Fibroblast of lung (primary cell): Measurements from ENCODE around the gene UST. TPM values are rescaled to one million over a fixed set of nuclear protein-coding genes. Genes with fewer than 3 reads are reported as not detected.

Experiments
- DNase-seq, 2 donors: peaks; one replicate each; pipeline versions ENCODE4 v3.0.0 to v3.0.0-alpha.2; 2010; ENCODE audit warnings: low read depth in 2 of 2
- H2AFZ ChIP-seq: 2 replicates; pipeline ENCODE4 v1.5.1; 2012; ENCODE audit warnings: low read length, control low read depth, inconsistent platforms
- H3K27ac ChIP-seq: 2 replicates; pipeline ENCODE4 v1.5.1; 2011; ENCODE audit warnings: low read length, control low read depth; ENCODE audit not compliant: insufficient read depth
- H3K27me3 ChIP-seq: 2 replicates; pipeline ENCODE4 v1.5.1; 2011; ENCODE audit warnings: mild to moderate bottlenecking, low read length; ENCODE audit not compliant: control insufficient read depth, insufficient read depth
- H3K36me3 ChIP-seq: 2 replicates; pipeline ENCODE4 v1.5.1; 2011; ENCODE audit warnings: low read length; ENCODE audit not compliant: control insufficient read depth, insufficient read depth
- H3K4me1 ChIP-seq: 2 replicates; pipeline ENCODE4 v1.5.1; 2011; ENCODE audit warnings: low read length; ENCODE audit not compliant: control insufficient read depth, insufficient read depth; ENCODE audit errors: extremely low read depth
- H3K4me2 ChIP-seq: 2 replicates; pipeline ENCODE4 v1.5.1; 2011; ENCODE audit warnings: low read length, control low read depth; ENCODE audit not compliant: insufficient read depth; ENCODE audit errors: extremely low read depth
- H3K4me3 ChIP-seq, 4 experiments: fragments of 200-600 bp in 1 of 4; sonication (generic) in 1 of 4; replicated peaks in 1 of 4; 2 replicates each; pipeline ENCODE4 v1.5.1; 2011 to 2016; ENCODE audit warnings: low read length in 4 of 4, low read depth in 3 of 4, mild to moderate bottlenecking in 3 of 4, control low read depth in 2 of 4, inconsistent platforms in 1 of 4, mixed read lengths in 1 of 4; ENCODE audit not compliant: insufficient read depth in 1 of 4; ENCODE audit errors: control extremely low read depth in 1 of 4
- H3K79me2 ChIP-seq: 2 replicates; pipeline ENCODE4 v1.5.1; 2012; ENCODE audit warnings: mild to moderate bottlenecking, low read length, inconsistent platforms; ENCODE audit not compliant: control insufficient read depth, insufficient read depth
- H3K9ac ChIP-seq: 2 replicates; pipeline ENCODE4 v1.5.1; 2011; ENCODE audit warnings: mild to moderate bottlenecking, low read length, control low read depth; ENCODE audit not compliant: insufficient read depth
- H3K9me3 ChIP-seq: 2 replicates; pipeline ENCODE4 v1.5.1; 2012; ENCODE audit warnings: low read depth, low read length; ENCODE audit not compliant: control insufficient read depth, insufficient read depth
- H4K20me1 ChIP-seq: 2 replicates; pipeline ENCODE4 v1.5.1; 2011; ENCODE audit warnings: low read length; ENCODE audit not compliant: control insufficient read depth, insufficient read depth; ENCODE audit errors: extremely low read depth
- EZH2 ChIP-seq: IDR thresholded peaks from 2 replicates; pipeline ENCODE4 v1.5.1; 2012; ENCODE audit warnings: low read length, control low read depth, mild to moderate bottlenecking; ENCODE audit errors: missing control alignments
- polyA plus RNA-seq, 2 donors: library from polyadenylated mRNA; depleted of rRNA in 1 of 2; stranded (reverse) in 1 of 2; unstranded in 1 of 2; fragments of >200 nt; gene quantifications; 2 replicates each; pipeline ENCODE4 v1.2.1, GENCODE V29; 2011 to 2012; ENCODE audit warnings: missing spikeins in 1 of 2
- total RNA-seq: library from RNA; depleted of rRNA; stranded (reverse); fragments of >200 nt; gene quantifications from 2 replicates; pipeline ENCODE4 v1.2.1, GENCODE V29; 2014
- TF ChIP-seq, protein P1 (sequence below), 2 donors: IDR thresholded peaks in 1 of 2; conservative IDR thresholded peaks in 1 of 2; 1 replicate in 1 of 2; 2 replicates in 1 of 2; pipeline ENCODE4 v1.5.1; 2011 to 2012; ENCODE audit warnings: low read length in 2 of 2, control low read depth in 1 of 2, inconsistent platforms in 1 of 2, low read depth in 1 of 2, mild to moderate bottlenecking in 1 of 2

UST gene
- total and polyA plus RNA-seq, 2 donors (not counting 1 experiment from before 2014, with no cell fraction given) = 6.8 to 19.5 TPM

- no peak overlapping the region for H3K4me3 ChIP-seq
- H2AFZ ChIP-seq = no peak overlapping the region
- H3K27ac ChIP-seq = no peak overlapping the region
- H3K36me3 ChIP-seq = no peaks in the 10 kb centered on the region
- TF ChIP-seq, protein P1, sequence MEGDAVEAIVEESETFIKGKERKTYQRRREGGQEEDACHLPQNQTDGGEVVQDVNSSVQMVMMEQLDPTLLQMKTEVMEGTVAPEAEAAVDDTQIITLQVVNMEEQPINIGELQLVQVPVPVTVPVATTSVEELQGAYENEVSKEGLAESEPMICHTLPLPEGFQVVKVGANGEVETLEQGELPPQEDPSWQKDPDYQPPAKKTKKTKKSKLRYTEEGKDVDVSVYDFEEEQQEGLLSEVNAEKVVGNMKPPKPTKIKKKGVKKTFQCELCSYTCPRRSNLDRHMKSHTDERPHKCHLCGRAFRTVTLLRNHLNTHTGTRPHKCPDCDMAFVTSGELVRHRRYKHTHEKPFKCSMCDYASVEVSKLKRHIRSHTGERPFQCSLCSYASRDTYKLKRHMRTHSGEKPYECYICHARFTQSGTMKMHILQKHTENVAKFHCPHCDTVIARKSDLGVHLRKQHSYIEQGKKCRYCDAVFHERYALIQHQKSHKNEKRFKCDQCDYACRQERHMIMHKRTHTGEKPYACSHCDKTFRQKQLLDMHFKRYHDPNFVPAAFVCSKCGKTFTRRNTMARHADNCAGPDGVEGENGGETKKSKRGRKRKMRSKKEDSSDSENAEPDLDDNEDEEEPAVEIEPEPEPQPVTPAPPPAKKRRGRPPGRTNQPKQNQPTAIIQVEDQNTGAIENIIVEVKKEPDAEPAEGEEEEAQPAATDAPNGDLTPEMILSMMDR (conservative IDR thresholded peaks at IDR 0.05 in 1 of 2, IDR thresholded peaks at IDR 0.05 in 1 of 2; ENCODE audit: low read depth in 1 of 2, low read length in 2 of 2) = no peak
- no peak for TF ChIP-seq EZH2
- H3K9ac ChIP-seq = no peak overlapping the region
- H3K79me2 ChIP-seq = no peaks in the 10 kb centered on the region
- no peaks in the 10 kb centered on the region for H3K9me3 ChIP-seq
- H4K20me1 ChIP-seq = no peaks in the 10 kb centered on the region
- H3K4me2 ChIP-seq = no peak overlapping the region
- DNase-seq = no peak
- H3K4me1 ChIP-seq = peaks cover 5% of the 10 kb centered on the region
- no peaks in the 10 kb centered on the region for H3K27me3 ChIP-seq
These were observed 78.7 kb downstream of the UST start for GRCh38 chr6:148825492-148825891.

DNA sequence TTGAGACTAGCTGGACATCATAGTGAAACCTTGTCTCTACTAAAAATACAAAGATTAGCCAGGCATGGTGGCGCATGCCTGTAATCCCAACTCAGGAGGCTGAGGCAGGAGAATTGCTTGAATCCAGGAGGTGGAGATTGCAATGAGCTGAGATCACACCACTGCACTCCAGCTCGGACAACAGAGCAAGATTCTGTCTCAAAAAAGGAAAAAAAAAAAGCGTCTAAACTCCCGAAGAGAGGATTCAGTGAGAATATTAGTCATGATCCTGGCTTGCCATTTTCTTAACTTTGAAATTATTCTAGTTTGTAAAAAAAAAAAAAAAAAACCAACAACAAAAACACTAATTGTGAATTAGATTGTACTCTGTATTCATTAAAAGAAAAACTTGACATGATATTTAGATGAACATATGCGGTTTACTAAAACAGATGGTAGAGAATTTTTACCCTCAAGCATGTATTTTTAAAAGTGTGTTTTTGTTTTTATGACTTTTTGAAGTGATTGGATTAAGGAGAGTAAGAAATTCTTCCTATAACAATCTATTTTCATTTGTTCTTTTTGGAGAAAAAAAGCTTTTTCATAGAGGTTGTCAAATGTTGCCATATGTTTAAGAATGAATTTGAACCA lies 80.7 kb downstream of the UST start:
- H3K27me3 ChIP-seq = no peaks in the 10 kb centered on the region
- H2AFZ ChIP-seq = no peak overlapping the region
- H3K9ac ChIP-seq = no peak overlapping the region
- H3K27ac ChIP-seq = no peak overlapping the region
- H3K36me3 ChIP-seq = no peaks in the 10 kb centered on the region
- DNase-seq = peak in 1 of 2 donors; percentile 60
- peaks cover 5% of the 10 kb centered on the region for H3K4me1 ChIP-seq
- H3K4me2 ChIP-seq = no peak overlapping the region
- no peaks in the 10 kb centered on the region for H3K79me2 ChIP-seq
- H3K4me3 ChIP-seq = no peak overlapping the region
- H3K9me3 ChIP-seq = no peaks in the 10 kb centered on the region
- no peaks in the 10 kb centered on the region for H4K20me1 ChIP-seq
- TF ChIP-seq EZH2 = no peak
- TF ChIP-seq, protein P1 (conservative IDR thresholded peaks at IDR 0.05 in 1 of 2, IDR thresholded peaks at IDR 0.05 in 1 of 2; ENCODE audit: low read depth in 1 of 2, low read length in 2 of 2) = no peak

DNA sequence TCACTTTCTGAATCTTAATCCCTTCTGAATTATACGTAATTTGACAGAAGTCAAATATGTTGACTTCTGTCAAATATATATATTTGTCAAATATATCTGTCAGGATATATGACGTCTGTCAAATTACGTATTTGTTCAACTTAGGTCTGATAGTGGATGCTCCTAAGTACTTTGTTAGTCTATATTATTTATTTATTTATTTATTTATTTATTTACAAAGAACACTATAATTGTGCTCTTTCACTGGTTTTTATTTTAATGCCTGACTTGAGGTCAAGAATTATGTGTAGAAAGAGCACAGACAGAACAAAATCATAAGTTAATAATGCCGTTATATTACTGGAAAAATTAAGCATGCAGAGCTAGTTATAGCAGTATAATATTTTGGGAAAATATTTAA lies 81.2 kb downstream of the UST start:
- Histone ChIP-seq H3K4me2 (no peak overlapping the region), H3K79me2 (no peaks in the 10 kb centered on the region), H2AFZ (no peak overlapping the region), H3K27me3 (no peaks in the 10 kb centered on the region), H3K36me3 (no peaks in the 10 kb centered on the region), H3K9ac (no peak overlapping the region), H3K4me3 (no peak overlapping the region), H3K4me1 (peaks cover 5% of the 10 kb centered on the region), H4K20me1 (no peaks in the 10 kb centered on the region), H3K9me3 (no peaks in the 10 kb centered on the region), H3K27ac (no peak overlapping the region)
- DNase-seq = no peak
- TF ChIP-seq, protein P1 (conservative IDR thresholded peaks at IDR 0.05 in 1 of 2, IDR thresholded peaks at IDR 0.05 in 1 of 2; ENCODE audit: low read depth in 1 of 2, low read length in 2 of 2) = no peak
- no peak for TF ChIP-seq EZH2
